CD4-positive, alpha-beta T cell treated with Interleukin-1 beta for 1 hour (primary cell): ENCODE measurements around the gene STRBP.
"Not testable (repeated sequence)": the region's sequence is repeated elsewhere in the genome, so short reads cannot be mapped to it uniquely, and the experiment has no call there.

Experiments
- DNase-seq, 2 donors: peaks; one replicate each; pipeline ENCODE4 v3.0.0-alpha.2; 2020 to 2022

Gene STRBP

DNA sequence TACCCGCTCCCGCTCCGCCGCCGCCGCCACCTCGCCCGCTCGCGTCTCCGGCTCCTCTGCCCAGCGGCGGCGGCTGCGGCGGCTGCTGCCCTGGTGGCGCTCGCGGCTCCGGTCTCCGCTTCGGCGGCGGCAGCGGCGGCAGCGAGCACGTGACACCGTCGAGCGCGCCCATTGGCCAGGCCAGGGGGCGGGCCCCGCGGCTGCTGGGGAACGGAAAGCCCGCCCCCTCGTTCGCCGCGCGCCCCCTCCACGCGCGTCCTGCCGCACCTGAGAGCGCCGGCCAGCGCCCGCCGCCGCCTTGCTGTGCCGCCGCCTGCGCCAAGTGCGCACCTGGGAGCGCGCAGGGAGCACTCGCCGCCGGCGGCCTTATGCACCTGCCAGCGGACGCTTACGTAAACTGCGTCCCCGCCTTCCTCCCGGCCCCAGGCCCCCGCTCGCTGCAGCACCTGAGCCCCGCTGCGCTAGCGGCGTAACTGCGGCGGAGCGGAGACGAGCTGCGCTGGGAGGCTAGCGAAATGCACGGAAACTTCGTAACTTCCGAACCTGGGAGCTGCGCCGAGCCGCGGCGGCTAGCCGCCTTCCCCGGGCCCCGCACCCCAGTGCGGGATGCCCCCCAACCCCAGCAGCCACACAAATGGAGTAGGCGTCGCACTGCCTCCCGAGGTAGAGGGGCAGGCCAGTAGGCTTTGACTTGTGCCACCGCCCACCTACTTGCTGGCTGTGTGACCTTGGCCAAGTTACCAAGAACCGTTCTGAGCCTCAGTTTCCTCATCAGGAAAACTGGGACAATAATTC lies at the start of gene STRBP:
Gene STRBP (minus strand): TSS at position 122 of the 795 bp plus-strand sequence. CDS start 84,452 bp downstream, outside the sequence.
- DNase-seq: peak; percentile 94 to 95

DNA sequence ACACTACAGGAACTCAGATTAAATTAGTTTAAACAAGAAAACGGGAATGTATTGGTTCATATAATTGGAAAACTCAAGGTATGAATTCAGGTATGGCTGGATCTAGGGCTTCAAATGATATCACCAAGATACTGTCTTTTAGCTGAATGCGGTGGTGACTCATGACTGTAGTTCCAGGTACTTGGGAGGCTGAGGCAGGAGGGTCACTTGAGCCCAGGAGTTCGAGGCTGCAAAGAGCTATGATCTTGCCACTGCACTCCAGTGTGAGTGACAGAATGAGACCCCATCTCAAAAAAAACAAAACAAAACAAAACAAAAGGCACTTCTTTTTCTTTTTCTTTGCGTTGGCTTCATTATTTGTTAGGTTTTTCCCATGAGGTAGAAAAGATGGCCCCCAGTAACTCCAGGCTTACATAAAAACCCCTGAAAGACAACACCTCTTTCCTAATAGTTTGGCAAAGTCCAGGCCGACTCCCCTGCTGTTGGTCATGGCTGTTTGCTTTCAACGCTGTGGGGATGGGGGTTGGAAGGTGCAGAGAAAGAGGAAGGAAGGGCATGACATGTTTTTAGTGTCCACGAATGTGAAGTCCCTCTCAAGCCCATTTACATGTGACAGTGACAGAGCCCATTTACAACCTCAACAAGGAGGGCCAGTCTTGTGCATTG lies 47.8 kb upstream of the STRBP start:
- DNase-seq: peak in 1 of 2 donors; percentile 30

DNA sequence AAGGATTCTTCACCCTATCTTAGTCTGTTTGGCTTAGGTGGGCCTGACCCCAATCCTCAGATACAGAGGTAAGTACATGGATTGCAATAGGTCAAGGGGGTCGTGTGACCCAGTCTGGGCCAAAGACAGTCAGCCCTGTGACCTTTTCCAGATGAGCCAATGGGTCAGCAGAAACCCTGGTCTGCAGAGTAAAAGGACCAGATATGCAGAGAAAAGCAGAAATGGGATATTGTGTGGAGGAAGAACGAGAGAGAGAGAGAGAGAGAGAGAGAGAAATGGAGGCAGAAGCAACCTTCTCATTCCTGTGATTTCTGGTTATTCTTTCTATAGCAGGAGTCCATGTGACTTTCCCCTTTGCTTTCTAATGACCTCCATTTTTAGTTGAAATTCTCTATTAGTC lies 47.2 kb upstream of the STRBP start:
- DNase-seq: no peak

DNA sequence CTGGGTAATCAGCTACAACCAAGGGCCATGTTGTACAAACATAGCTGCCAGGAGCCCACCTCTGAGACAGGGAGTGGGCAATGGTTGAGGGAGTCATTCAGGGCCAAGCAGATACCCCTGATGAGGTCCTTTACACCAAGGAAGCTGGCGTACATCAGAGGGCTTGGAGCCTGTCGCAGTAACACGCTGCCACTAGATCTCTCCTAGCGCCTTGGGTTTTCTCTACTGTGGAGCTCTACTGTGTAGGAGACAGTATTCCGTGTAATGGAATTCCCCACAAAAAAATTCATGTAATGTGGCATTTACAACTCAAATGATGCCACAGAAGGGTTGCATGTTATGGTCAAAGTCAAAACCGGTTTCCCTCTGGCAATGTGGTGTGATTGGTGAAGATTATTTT lies 46.2 kb upstream of the STRBP start:
- DNase-seq: no peak

DNA sequence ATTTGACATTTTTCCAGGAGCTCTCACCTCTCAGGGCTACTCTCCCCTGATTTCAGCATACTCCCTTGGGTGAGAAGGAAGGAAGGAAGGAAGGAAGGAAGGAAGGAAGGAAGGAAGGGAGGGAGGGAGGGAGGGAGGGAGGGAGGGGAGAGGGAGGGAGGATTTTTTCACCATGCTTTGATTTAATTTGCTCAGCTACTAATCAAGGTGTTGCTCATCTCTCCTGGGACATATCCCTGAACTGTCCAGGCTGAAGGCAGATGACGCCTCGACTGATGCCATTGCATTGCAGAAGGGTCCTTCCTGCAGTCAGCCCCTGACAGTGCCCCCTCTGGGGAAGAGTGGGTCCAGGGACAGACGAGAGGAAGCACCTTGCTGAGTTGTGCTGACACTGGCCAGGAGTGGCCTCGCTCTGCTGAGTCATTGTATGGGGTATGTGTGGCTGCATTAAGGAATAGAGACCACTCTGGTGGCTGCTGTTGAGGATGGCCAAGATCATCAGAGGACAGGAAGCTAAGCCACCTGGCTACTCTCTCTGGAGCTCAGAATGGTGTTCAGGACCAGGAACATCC lies 44.0 kb upstream of the STRBP start:
- DNase-seq: no peak

DNA sequence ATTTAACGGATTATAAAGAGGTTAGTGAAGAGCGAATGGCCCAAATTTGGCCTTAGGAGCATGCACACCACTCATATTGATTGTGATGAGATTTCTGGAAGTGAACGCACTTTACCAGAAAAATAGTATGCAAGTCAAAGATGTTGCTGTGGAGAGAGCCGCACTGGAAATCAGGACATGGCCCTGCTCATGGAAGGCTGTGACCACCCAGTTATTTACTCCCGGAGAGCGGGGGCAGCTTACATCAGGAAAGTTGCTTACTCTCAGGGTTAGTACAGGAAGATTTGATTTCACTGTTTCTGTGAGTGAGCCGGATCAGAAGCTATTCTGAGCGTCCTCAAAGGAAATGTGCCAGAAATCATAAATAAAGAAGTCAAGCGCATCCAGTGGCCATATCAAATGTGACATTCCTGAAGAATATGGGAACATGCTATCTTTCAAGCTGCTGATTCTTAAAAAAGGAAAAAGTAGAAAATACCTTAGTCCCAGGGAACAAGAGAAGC lies 42.9 kb upstream of the STRBP start:
- DNase-seq: no peak

DNA sequence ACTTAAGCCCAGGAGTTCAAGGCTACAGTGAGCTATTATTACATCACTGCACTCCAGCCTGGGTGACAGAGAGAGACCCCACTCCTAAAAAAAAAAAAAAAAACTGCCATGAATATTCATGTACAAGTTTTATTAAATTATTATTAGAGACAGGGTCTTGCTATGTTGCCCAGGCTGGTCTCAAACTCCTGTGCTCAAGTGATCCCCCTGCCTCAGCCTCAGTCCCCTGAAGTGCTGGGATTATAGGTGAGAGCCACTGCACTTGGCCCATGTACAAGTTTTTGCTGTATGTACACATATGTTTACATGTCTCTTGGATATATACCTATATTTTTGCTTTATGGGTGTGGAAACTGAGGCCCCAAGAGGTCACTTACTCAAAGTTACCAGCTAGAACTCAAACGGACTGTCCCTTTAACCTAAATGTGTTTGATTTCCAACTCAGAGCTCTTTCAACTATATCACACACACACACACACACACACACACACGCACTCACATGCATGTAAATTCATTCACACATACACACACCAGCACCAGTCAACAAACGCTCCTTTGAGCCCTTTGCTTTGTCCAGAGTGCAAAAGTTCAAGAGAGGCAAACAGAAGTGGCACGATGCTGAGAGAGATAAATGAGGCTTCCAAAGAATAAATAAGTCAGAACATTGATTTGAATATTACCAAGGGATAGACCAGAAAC lies 42.3 kb upstream of the STRBP start:
- DNase-seq: no peak

DNA sequence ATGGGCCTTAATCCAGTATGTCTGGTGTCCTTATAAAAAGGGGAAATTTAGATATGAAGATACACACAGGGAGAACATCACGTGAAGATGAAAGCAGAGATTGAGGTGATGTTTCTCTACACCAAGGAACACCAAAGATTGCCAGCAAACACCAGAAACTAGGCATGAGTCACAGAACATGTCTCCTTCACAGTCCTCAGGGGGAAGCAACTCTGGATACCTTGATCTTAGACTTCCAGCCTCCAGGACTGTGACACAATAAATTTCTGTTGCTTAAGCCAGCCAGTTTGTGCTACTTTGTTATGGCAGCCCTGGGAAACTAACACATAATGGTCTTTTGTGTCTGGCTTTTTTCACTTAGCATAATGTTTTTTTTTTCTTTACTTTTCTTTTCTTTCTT lies 41.2 kb upstream of the STRBP start:
- no peak for DNase-seq

DNA sequence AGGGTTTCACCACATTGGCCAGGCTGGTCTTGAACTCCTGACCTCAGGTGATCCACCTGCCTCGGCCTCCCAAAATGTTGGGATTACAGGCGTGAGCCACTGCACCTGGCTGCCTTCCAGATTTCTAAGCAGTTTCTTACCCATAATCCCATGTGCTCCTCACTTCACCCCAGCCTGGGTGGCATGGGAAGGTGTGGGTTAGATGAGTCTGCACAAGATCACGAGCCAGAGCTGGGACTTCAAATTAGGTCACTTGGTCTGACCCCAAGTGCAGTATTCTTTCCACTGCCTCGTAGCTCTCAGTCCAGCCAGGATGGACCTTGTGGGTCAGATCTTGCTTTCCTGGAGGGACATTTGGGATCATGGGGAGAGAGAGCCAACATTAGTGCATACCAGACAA lies 37.5 kb upstream of the STRBP start:
- DNase-seq: no peak

DNA sequence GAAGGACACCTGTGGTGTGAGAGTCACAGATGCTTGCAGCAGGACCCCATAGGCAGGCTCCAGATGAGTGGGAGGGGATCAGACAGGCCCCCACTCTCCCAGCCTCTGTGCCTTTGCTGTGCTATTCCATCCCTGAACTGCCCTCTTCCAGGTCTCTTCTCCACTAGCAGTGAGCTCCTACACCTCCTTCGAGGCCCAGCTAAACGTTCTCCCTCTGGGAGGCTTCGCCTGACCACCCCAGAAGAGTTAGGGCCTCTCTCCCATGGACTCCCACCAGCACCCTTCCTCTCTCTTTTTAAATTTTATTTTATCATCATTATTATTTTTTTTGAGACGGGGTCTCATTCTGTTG lies 35.9 kb upstream of the STRBP start:
- no peak for DNase-seq

DNA sequence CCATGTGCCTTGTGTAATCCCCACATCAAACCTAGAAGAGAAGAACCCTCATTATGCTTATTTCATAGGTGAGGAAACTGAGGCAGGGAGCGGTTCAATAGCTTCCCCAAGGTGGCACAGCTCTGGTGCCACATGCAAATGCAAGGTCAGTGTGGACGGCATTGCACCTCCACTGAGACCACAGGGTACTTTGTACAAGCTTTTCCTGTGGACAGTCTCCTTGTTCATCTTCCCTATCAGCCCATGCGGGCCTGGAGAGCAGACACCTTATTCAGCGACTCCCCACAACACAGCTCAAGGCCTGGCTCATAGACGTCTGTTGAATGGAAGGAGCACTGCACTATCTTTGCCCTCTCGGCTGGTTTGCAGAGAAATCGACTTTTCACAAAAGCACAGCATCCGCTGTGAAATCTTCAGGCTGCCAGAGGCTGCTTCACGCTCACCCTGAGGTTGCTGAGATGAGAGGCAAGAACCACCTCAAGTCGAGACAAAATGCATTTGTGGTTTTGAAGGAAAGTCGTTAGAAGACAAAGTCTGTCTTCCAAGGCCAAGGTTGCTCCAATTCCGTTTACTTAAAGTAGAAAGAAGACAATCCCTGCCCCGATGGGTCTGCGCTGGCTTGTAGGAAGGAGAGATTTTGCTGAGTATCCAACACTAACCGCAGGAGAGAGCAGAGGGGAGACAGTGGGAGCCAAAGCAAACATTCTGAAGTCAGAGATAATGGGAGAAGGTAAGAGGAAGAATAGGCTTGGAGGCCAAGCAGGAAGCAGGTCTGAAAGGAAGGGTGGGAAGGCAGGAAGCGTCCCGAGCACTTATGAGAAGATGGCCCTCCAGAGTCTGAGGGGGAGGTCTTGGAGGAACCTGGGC lies 34.2 kb upstream of the STRBP start:
- no peak for DNase-seq

DNA sequence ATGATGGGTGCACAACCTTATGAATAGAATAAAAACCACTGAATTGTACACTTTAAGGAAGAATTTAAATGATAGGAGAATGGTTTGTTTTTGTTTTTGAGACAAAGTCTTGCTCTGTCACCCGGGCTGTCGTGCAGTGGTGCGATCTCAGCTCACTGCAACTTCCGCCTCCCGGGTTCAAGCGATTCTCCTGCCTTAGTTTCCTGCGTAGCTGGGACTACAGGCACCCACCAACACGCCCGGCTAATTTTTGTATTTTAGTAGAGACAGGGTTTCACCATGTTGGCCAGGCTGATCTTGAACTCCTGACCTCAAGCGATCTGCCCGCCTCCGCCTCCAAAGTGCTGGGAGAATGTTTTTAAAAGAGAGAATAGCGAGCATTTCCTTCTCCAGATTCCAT lies 33.5 kb upstream of the STRBP start:
- DNase-seq: not testable (repeated sequence)

DNA sequence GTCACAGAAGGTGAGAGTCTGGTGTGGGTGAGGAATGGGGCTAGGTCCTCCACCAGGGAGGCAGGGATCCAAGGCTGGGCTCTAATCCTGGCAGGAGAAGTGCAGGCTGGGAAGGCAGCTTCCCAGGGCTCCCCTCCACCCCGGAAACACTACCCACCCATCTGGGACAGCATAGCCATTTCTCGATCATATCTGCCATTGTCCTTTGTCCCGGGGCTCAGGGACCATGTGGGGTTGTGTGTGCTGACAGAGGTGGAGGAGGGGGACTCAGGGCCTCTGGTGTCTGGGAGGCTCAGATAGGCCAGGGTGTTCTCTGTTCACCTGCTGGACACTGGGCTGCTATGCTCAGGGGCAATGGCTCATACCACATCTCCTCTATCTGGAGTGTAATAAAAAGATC lies 32.2 kb upstream of the STRBP start:
- no peak for DNase-seq

DNA sequence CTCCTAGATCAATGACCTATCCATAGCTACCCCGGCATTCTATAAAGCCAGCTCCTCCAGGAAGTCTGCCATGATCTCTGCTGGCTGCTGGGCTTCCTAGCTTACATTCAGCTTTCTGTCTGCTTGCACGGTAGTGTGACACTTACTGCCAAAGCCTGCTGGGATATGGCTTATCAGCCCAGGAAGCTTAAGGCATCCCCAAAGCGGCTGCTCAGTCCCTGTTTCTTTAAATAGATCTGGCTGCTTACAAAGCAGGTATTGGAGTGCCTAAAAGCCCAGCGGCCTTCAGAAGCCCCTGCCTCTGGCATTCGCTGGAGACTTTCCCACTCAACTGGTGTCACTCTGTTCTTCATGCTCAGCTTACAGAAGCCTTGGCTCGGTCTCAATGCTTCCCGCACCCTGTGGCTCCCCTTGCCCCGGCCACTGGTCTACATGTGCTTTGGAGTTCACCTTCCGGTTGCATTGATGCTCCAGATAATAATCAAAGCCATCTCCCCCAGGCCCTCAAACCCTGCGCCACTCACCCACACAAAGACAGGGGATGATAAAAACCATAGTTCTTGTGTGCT lies 31.3 kb upstream of the STRBP start:
- DNase-seq: no peak

DNA sequence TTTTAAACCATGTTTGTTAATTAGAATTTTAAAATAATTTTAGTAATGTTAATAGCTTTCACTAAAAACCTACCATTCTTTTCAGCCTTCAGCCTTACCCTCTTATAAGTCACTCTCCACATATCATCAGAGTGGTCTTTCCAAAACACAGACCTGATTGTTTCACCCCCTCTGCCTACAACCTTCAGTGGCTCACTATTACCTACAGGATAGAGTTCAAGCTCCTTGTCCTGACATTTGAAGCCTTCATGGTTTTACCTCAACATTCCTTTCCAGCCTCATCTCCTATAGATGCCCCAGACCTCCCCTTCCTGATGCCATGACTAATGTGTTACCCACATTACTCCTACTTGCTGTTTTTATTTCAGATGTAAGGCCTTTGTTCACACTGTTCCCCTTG lies 27.8 kb upstream of the STRBP start:
- no peak for DNase-seq

DNA sequence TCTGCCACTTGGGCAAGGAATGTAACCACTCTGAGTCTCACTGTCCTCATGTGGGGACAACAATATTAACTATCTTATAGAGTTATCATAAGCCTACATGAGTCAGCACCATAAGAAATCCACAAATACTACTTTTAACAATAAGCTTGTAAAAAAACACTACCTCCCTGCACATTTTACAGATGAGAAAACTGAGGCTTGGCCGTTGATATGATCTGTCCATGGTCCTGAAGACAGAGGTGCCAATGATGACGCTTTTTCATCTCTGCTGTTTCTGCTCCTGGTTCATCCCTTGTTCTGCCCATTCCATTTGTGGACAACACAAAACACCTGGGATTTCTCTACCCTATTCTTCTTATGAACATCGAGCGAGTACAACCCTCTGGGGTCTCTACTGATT lies 23.4 kb upstream of the STRBP start:
- no peak for DNase-seq

DNA sequence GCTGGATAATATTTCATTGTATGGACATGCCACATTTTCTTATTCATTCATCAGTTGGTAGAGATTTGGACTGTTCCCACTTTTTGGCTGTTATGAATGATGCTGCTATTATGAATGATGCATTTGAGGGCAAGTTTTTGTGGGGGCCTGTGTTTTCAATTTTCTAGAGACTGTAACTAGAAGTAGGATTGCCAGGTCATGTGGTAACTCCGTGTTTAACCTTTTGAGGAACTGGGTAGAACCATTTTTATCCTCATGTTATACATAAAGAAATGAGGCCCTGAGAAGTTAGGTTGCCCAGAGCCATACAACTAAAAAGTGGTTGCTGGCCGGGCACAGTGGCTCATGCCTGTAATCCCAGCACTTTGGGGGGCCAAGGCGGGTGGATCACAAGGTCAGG lies 22.4 kb upstream of the STRBP start:
- no peak for DNase-seq

DNA sequence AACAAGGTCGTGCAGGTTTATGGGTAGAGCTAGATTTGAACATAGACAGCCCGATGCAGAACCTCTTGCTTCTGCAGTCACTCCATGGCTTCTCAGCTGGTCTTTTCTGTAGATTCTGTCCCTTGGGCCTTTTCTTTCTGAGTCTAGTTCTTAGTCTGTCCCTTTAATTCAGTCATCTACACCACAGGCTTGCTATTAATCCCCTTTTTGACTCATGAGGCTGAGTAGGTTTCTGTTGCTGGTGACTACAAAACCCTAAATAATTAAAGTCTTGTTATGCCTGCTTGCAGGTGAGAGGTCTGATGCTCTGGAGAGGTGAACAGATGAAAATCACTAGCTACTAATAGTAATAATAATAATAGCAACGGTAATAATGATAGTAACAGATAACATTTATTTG lies 19.3 kb upstream of the STRBP start:
- DNase-seq: no peak

DNA sequence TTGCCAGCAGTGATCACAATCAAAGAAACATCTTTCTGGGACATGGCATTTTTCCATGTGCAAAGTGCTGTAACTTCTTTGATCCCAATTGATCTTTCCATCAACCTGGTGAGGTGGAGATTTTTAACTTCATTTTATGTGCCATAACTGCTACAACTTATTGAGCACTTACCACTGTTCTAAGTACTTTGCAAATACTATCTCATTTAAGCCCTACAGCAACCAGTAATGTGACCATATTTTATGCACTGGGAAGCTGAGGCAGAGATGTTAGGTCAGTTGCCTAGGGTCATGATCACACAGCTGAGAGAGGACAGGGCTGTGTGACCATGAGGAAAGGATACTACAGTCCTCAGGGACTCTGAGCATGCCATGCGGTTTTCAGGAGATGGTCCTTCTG lies 17.9 kb upstream of the STRBP start:
- DNase-seq: no peak

DNA sequence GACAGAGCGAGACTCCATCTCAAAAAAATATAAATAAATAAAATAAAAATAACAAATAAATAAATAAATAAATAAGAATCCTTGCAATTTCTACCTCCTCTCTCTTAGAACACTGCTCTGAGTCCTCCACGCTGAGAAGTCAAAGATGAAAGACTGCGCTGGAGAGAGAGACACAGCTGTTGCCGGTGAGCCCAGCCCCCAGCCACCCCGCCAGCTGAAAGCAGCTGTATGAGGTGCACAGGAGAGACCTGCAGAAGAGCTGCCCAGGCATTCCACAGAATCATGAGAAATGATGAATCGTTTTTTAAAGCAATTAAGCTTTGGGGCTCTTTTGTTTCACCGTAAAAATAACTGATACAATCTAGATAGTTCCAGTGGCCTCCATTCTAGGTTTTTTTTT lies 16.3 kb upstream of the STRBP start:
- no peak for DNase-seq

DNA sequence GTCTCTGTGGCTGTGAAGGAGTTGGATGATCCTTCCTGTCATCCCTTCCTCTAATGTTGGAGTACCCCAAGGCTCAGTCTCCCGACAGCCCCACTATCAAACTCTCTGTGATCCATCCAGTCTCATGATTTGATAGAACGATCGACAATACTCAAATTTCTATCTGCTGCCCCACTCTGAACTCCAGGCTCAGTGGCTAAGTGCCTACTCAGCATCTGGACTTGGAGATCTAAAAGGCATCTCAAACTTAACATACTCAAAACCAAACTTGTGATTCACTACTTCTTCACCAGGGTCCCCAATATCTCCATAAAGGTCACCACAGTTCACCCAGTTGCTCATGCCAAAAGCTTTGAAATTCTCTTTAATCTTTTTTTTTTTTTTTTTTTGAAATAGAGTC lies 15.1 kb upstream of the STRBP start:
- no peak for DNase-seq

DNA sequence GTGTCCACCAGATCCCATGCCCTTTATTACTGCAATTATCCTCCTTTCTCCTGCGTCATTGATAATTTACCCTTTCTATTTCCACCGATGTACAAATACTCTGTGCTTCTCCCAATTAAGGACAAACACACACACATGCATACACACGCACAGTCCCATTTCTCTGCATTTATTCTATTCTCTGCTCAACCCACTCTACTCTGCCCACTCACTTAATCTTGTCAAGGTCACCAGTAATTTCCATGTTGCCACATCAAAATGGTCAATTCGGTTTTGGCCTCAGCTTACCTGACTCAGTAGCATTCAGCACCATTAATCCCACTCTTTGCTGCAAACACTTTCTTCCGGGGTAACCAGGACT lies 14.6 kb upstream of the STRBP start:
- no peak for DNase-seq
